Measurements from ENCODE around the gene EEF1AKMT4.

DNA sequence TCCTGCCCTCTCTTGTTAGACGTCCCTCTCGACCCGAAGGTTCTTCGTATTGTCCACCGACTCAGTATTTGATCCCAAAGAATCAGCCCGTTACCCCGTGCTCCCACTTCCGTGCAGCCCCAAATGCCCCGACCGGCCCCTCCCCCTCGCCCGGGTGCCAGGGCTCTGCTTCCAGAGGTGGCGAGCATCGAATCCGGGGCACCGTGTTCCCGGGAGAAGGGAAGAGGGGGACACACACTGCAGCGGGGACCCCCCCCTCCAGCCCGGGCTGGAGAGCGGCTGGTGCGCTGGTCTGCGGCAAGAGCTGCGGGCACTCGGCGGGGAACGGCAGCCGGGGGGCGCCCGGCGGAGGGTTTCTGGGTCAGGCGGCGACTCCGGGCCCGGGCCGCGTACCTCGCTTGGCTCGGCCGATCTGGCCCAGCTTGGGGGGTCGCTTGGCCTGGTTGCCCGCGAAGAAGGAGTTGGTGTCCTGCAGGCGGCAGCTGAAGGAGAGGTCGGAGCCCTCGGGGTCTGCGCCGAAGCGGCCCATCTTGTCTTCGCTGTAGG lies 11.3 kb downstream of the EEF1AKMT4 start:
- TF ChIP-seq, protein P1, sequence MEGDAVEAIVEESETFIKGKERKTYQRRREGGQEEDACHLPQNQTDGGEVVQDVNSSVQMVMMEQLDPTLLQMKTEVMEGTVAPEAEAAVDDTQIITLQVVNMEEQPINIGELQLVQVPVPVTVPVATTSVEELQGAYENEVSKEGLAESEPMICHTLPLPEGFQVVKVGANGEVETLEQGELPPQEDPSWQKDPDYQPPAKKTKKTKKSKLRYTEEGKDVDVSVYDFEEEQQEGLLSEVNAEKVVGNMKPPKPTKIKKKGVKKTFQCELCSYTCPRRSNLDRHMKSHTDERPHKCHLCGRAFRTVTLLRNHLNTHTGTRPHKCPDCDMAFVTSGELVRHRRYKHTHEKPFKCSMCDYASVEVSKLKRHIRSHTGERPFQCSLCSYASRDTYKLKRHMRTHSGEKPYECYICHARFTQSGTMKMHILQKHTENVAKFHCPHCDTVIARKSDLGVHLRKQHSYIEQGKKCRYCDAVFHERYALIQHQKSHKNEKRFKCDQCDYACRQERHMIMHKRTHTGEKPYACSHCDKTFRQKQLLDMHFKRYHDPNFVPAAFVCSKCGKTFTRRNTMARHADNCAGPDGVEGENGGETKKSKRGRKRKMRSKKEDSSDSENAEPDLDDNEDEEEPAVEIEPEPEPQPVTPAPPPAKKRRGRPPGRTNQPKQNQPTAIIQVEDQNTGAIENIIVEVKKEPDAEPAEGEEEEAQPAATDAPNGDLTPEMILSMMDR (IDR thresholded peaks at IDR 0.05), result no peak
- TF ChIP-seq POLR2AphosphoS5 (IDR thresholded peaks at IDR 0.05) (no peak), POLR2A (IDR thresholded peaks at IDR 0.05) (no peak)
